Cardiac septum (tissue), 1 donor: Measurements from ENCODE around the gene CLDND1. TPM values are rescaled to one million over a fixed set of nuclear protein-coding genes. Genes with fewer than 3 reads are reported as not detected.

Source experiments
- DNase-seq: peaks from one replicate; pipeline ENCODE4 v3.0.0-alpha.2; 2020; ENCODE audit warnings: low spot score
- intact Hi-C: fragments of 100-400 bp; cut with DNase I; formaldehyde crosslinking; loops from one replicate; pipeline ENCODE4 v1.14.0; 2022
- total RNA-seq: library from RNA; stranded (reverse); fragmentation: NEBNext Ultra II Directional; extraction: Animal tissue kit (Norgen Biotek cat#: 25700); gene quantifications from one replicate; pipeline ENCODE4 v1.2.1, GENCODE V29; 2021
- donor health status: DM: no; HTN: no; CAD: no.

CLDND1 gene
- total RNA-seq, 1 donor from 2014 or later, result 80.8 TPM

DNA sequence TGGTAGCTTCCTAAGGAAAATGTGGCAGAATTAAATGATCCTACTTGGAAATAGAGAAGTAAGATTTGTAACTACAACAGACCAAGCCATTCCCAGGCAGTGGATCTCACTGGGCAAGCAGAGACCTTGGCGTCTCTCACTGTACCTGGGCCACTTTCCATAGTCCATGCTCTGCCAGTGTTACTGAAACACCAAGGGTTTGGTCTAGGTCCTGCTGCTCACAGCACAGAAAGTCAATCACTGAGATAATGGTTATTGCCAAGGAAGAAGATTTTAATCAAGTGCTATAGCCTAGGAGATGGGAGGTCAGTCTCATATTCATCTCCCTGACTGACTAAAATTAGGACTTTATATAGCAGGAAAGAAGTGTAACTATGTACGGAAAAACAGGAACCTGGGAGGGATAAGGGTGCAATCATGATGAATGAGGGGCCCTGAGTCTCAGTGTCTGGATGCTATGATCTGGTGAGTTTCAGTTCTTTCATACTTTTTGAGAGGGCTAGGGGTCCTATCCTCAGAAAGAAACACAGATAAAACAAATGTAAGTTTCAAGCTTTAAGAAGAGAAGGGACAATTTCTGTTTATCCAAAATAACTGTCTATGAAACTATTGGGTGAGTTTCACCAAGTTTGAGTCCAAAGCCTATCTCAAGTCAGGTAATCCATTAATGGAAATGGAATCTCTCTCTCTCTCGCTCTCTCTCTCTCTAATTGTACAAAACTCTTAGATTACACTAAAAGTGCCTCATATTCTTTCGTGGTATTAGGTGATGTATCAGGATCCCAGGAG lies 29.7 kb upstream of the CLDND1 start:
- intact Hi-C loops, result no loop called here
- no peak for DNase-seq

DNA sequence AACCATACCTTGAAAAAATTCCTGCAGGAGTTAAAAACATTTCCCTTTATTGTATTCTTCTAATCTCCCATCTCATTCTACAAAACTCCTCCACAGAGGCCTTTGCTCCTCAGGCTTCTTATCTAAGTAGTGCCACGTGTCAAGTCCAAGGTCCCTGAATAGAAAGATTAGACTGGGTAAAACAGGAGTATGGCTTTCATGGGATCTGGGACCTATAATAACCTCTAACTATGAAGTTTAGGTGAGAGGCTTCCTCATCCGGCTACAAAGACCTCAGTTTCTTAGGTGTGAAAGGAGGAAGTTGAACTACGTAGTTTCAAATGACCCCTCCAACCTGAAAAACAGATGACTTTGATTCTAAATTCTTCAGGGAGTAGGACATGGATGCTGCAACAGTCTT lies 29.1 kb upstream of the CLDND1 start:
- intact Hi-C loops, result no loop called here
- no peak for DNase-seq

DNA sequence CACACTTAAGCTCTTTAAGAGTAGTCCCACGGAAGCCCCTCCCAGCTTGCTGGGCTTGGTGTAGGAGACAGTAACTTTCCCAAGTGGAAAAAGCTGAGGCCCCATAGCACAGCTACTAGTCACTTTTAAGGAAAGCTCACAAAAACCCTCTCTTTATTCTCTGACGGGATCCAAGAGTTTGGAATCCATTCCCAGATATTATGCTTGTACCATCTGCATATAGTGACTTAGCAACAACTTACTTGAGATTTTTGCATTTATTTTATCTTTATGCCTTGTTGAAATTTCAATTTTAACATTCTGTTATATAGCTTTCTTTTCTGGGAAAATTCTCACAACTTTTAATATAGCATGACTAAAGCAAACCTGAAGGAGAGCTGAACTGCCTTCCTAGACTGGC lies 28.5 kb upstream of the CLDND1 start:
- DNase-seq, result no peak
- intact Hi-C loops, result no loop called here

DNA sequence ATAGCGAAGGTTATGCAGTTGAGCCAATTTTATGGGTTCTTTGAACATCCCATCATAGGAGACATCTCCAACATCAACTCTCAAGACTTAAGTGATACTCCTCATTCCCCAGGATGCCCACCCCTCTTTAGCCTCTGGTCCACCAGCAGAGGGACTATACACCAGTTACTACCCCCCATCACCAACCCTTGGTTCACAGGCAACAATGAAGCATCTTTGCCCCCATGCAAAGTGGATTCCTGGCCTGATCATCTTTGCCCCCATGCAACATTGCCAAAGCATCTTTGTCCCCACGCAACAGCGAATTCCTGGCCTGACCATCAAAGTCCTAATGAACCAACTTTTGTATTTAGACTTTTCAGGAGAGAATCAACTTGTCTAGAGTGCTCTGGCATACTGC lies 28.1 kb upstream of the CLDND1 start:
- intact Hi-C loops, result no loop called here
- DNase-seq, result no peak

DNA sequence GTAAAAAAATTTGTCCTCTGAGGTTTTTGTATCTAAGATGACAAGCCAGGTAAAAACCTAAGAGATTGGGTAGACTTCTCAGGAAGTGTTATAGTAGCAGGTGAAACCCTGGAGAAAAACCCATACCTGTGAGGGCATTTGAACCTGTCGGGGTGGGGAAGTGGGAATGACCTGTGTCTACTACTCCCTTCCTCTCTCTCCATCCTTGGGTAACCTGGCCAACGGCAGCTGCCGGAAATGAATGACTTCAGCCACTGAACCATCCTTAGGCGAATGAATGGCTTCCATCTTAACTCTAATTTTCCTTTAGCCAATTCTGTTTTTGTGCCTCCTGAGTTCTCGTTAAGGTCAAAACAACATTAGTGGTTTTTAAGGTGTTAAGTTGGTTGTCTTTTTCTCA lies 25.8 kb upstream of the CLDND1 start:
- intact Hi-C loops, result no loop called here
- DNase-seq, result no peak

DNA sequence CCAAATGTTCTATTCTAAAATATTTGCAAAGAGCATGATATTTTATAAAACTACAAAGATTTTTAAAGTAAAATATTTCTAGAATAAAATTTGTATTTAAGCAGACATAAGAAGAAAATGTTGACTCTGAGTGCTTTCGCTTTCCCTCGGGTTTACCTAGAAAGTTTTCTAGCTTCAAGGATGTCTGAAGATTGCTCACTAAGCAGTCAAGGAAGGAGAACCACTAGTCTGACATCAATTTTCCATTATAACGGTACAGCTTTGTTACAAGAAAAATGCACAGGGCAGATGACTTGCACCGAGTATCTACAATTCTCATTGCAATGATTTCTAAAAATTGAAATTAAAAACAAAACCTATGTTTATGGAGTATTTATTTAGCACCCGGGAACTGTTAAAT lies 23.2 kb upstream of the CLDND1 start:
- intact Hi-C loops, result no loop called here

DNA sequence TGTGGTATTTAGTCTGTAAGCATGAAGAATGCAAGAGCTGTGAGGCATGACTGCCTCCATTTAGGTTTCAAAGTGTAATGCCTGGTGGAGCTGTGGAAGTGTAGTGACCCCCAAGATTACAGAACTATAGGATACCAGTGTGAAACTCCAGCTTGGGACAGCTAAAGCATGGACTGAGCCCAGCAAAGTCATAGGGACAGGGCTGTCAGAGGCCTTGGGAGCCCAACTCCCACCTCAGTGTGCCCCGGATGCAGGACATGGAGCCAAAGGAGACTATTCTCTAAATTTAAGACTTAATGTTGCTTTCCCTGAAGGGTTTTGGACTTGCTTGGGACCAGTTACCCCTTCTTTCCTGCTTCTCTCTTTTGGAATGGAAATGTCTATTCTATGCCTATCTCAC lies 19.9 kb upstream of the CLDND1 start:
- no peak for DNase-seq
- intact Hi-C loops, result no loop called here

More for the DNA sequence above, 23.2 kb upstream of the CLDND1 start:
- DNase-seq, result no peak

DNA sequence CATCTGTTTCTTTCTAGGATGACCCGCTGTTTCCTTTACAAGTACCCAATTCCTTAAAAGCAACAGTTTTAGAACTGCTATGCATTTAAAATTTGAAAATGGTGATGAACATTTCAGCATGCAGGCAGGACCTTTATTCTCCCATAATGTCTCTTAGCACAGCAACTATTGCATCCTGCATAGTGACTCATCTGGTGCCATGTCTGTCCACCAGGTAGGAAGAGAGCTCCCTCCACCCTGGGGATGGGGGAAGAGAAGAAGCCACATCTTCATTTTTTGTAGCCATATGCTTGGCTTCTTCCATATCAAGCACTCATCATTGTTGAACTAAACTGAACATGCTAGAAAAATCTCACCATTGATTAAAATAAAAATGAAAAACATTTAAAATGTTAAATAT lies 19.0 kb upstream of the CLDND1 start:
- DNase-seq, result no peak
- intact Hi-C loops, result no loop called here

DNA sequence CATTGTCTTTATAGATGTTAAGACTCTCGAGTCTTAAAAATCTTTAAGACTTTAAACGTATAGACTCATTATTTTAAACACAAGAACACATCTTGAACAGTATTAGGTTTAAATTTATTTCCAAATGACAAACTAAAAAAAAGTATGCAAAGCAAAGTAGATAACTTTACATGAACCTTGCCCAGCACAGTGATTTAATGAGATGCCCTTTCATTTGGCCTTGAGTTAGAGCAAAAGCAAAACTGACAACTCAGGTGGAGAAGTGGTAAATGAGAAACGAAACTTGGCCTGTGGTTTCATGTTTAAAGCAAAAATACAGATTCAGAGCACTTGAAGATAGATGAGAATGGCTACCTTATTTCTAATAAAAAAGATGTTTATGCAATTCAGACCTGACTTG lies 17.6 kb upstream of the CLDND1 start:
- intact Hi-C loops, result no loop called here

DNA sequence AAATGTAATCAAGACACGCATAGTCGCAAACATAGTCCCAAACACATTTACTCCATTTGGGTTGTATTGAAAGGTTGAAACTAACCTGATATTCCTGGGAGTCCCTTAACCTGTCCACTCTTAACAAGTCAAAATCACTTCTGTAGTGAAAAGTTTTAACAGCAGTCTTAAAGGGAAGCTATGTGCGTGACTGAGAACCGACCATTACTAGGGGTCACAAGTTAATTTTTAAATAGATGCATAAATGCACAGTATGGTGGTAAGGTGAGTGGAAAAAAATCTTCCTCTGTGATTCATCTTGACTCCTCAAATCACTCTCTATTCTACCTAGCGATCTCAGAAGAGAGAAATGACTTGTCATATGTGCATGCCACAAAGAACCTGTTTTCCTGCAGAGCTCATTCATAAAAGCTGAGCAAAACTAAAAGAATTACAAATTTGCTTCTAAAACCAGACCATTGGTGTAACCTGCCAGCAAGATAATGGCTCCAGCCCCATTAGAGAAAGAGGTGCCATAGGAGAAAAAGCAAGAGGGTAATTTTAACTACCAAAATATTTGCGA lies 13.8 kb upstream of the CLDND1 start:
- intact Hi-C loops, result no loop called here
- no peak for DNase-seq

More for the DNA sequence above, 17.6 kb upstream of the CLDND1 start:
- DNase-seq, result no peak

DNA sequence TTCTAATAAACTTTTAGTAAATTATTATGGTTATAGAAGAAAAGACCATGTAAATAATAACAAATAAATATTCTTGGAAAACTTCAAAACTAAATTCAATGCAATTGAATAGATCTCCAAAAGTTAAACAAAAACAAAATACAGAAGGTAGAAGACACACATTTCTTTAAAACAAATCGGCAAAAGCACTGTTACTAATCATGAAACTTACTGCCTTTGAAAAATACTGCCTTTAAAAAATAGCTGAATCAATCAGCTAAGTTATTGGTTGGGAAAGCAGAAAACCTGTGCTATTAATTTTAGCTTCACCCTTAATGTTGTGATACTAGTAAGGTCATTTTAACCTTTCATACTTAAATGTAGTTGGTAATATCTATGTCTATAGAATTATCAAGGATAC lies 12.0 kb upstream of the CLDND1 start:
- intact Hi-C loops, result no loop called here
- no peak for DNase-seq

DNA sequence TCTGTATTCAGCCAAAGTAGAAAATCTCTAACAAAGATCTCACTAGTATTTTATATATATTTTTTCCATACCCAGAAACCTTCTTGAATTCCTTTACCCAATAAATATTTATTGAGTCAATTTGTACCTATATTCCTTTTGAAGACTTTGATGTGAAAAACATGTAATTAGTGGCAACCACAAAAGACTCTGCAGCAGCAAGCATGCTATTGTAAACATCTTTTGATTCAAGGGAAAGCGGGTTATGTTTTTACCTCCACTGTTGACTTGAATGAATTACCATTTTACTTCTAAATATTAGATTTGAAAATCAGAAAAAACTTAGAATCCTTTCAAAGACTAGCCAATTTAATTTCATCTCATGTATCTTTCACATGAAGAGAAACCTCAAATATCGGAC lies 11.5 kb upstream of the CLDND1 start:
- no peak for DNase-seq
- intact Hi-C loops, result no loop called here

DNA sequence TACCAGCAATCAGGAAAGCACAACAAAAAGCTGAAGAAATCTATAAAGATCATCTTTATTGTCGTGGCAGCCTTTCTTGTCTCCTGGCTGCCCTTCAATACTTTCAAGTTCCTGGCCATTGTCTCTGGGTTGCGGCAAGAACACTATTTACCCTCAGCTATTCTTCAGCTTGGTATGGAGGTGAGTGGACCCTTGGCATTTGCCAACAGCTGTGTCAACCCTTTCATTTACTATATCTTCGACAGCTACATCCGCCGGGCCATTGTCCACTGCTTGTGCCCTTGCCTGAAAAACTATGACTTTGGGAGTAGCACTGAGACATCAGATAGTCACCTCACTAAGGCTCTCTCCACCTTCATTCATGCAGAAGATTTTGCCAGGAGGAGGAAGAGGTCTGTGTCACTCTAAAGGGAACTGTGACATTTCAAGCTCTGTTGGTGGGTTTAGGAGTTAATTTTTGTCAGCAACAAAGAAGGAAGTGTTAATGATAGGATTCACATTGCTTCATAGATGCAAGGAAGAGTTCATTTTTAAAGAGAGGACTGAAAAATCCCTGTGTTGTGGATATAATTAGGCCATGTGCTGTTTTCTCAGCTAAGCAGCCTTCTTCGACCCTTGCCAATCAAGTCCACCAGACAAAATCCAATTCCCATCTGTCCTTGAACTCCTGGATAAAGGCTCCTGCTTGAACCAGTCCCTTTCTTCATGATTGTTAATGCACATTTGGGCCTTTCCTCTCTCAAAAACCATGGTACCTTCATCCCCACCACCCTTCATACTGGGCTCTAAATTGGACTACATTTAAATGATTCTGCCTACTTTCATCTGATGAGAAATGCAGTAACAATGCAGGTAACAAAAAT lies 10.2 kb upstream of the CLDND1 start:
- no peak for DNase-seq

DNA sequence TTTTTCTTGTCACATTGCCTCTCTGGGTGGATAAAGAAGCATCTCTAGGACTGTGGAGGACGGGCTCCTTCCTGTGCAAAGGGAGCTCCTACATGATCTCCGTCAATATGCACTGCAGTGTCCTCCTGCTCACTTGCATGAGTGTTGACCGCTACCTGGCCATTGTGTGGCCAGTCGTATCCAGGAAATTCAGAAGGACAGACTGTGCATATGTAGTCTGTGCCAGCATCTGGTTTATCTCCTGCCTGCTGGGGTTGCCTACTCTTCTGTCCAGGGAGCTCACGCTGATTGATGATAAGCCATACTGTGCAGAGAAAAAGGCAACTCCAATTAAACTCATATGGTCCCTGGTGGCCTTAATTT lies 9.6 kb upstream of the CLDND1 start:
- intact Hi-C loops, result no loop called here
- no peak for DNase-seq

More for the DNA sequence above, 10.2 kb upstream of the CLDND1 start:
- intact Hi-C loops, result no loop called here

DNA sequence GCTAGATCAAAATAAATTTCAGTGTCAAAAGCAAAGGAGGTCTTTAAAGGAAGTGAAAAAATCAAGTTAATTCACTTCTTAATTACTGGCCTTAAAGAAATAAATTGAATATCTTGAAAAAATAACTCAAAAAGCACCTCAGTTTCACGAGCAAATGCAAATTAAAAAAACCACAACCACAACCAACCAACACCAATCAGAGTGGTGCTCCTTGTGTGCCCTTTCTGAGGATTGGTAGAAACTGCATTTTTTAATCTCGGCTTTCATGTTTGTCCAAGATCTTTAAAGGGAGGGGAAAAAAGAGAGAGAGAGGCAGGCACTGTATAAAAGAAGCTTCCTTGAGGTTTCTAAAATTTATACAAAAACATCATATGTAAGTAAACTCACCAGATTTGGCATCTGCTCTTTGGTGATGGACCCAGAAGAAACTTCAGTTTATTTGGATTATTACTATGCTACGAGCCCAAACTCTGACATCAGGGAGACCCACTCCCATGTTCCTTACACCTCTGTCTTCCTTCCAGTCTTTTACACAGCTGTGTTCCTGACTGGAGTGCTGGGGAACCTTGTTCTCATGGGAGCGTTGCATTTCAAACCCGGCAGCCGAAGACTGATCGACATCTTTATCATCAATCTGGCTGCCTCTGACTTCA lies 9.0 kb upstream of the CLDND1 start, which contains the start of gene GPR15:
Gene GPR15 (plus strand): TSS at position 357 of the 653 bp plus-strand sequence. CDS start 56 bp downstream, at position 413.
- DNase-seq, result no peak
- intact Hi-C loops, result no loop called here

DNA sequence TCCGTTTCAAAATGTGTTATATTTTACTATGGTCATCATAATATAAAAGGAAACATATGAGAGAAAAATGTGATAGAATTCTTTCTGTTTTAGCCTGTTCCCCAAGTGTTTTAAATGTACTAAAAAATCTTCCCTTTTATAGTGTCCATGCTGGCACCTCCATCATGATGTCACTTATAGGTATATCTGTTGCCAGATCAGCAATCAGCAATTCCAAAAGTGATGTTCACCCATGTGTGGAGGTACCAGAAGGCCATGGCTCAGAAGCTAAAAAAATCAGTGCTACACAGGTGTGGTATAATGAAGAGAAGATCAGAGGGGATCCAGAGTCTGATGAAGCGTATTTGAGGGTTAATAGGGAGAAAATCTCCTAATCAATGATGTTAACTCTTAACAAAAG lies 8.0 kb upstream of the CLDND1 start:
- intact Hi-C loops, result no loop called here
- no peak for DNase-seq

DNA sequence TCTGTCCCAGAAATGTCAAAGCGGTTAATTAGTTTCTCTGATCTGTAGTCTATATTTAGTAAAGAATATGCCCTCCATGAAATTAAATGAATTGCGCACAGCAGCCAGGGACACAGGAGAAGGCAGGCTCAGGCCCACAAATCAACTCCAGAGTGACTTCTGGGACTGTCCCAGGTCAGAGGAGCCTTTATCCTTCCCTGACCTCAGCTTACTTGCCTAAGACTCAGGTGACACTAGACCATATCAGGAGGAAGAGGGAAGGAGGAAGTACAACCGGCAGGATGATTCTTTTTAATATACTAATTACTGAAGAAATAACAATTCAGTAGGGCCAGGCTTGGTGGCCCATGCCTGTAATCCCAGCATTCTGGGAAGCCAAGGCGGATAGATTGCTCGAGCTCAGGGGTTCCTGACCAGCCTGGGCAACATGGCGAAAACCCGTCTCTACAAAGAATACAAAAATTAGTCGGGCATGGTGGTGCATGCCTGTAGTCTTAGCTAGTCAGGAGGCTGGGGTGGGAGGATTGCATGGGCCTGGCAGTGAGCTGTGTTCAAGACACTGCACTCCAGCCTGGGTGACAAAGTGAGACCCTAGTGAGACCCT lies 7.3 kb upstream of the CLDND1 start:
- intact Hi-C loops, result loop anchor here (10.0 kb wide), 1 partner anchor 765 kb away; the partner anchor contains the start of gene ARL6
- no peak for DNase-seq

DNA sequence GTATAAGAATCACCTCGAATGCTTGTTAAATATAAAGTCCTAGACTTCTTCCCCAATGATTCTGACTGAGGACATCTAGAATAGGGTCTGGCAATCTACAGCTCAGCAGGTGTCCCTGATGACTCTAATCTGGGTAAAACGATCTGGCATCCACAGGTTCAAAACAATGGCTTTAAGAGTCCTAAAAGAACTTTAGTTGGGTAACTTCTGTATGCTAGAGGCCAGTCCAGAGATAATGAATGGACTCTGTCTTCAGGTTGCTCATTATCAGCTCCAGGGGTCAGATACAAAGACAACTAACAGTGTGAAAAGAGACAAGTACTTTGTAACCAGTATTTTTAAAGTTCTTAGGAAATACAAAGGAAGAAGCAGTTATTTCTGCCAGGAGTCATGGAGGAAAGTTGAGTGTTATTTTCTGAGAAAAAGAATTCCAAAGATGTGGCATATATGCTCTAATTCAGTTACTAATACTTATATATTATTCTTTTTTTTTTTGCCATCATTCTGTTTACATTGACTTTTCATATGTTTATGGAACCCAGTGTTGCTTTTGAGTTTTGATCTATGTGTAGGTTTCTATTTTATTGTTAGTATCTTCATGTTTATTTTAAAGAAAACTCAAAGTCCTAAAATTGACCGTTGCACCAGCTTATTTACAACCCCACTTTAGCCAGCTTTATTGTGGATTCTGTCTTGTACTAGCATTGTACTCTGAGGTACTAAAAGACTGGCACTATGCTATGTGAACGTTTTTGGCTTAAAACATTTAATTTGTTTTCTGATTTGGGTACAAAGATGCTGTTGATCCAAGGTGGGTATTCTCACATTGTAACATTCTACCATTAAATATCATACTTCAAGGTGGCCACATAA lies 6.0 kb upstream of the CLDND1 start:
- intact Hi-C loops, result loop anchor here (10.0 kb wide), 1 partner anchor 764 kb away; the partner anchor contains the start of gene ARL6
- no peak for DNase-seq
